Sciatic nerve (tissue), 2 donors: Measurements from ENCODE around the gene GPRASP2. TPM values are rescaled to one million over a fixed set of nuclear protein-coding genes. Genes with fewer than 3 reads are reported as not detected.

ENCODE experiments used
- ATAC-seq: fragments of 200-7000 bp; cut with Tn5 transposase; one replicate; pipeline ENCODE4 v1.9.1; 2020; ENCODE audit warnings: mild to moderate bottlenecking, moderate library complexity
- DNase-seq: peaks from one replicate; pipeline ENCODE4 v3.0.0-alpha.2; 2020; ENCODE audit warnings: low spot score
- intact Hi-C: fragments of 100-400 bp; cut with DNase I; formaldehyde crosslinking; loops from one replicate; pipeline ENCODE4 v1.14.2; 2022
- total RNA-seq: library from RNA; stranded (reverse); fragmentation: NEBNext Ultra II Directional; extraction: Animal tissue kit (Norgen Biotek cat#: 25700); gene quantifications from one replicate; pipeline ENCODE4 v1.2.1, GENCODE V29; 2021
- donor health status: DM: no; HTN: no; CAD: no.
- donor health status: DM: no; HTN: no; CAD: no.

The GPRASP2 gene
- total RNA-seq, 1 donor from 2014 or later = 14.4 TPM

GRCh38 chrX:102728646-102729045 is 16.4 kb downstream of the GPRASP2 start:
- ATAC-seq (no peak), DNase-seq (no peak)
- intact Hi-C loops = no loop called here

- no peak for DNase-seq
- no peak for ATAC-seq
- intact Hi-C loops = no loop called here
These were observed 27.4 kb downstream of the GPRASP2 start for GRCh38 chrX:102739657-102740056.

- DNase-seq = no peak
- intact Hi-C loops = no loop called here
- no peak for ATAC-seq
These were observed 32.1 kb downstream of the GPRASP2 start for GRCh38 chrX:102744307-102744706.

- ATAC-seq (peak; percentile 37), DNase-seq (no peak)
These were observed 33.2 kb downstream of the GPRASP2 start for GRCh38 chrX:102745513-102745856.

GRCh38 chrX:102745857-102746584 is 33.8 kb downstream of the GPRASP2 start:
- peak; percentile 63 for DNase-seq
- intact Hi-C loops = no loop called here
- ATAC-seq = peak; percentile 84

More at GRCh38 chrX:102745513-102745856, 33.2 kb downstream of the GPRASP2 start:
- intact Hi-C loops = no loop called here

GRCh38 chrX:102765217-102765616 is 53.0 kb downstream of the GPRASP2 start:
- no peak for DNase-seq
- intact Hi-C loops = no loop called here
- ATAC-seq = peak; percentile 49

- intact Hi-C loops = no loop called here
- DNase-seq (no peak), ATAC-seq (no peak)
These were observed 53.6 kb downstream of the GPRASP2 start for GRCh38 chrX:102765809-102766208.

- intact Hi-C loops = no loop called here
- ATAC-seq (no peak), DNase-seq (no peak)
These were observed 55.0 kb downstream of the GPRASP2 start for GRCh38 chrX:102767287-102767686.

Other genes starting within 250 kb of the GPRASP2 start
- not detected for gene TCP11X2, start 240.6 kb upstream of the GPRASP2 start, total RNA-seq
- not detected for gene TMSB15A, start 195.7 kb upstream of the GPRASP2 start, total RNA-seq
- gene ARMCX5, start 112.9 kb upstream of the GPRASP2 start, total RNA-seq = 7.4 TPM
- gene GPRASP1, start 61.0 kb upstream of the GPRASP2 start, total RNA-seq = 26.7 TPM
- 7.4 TPM for gene GPRASP3, start 8.3 kb downstream of the GPRASP2 start, total RNA-seq
- gene RAB40AL, start 224.8 kb downstream of the GPRASP2 start, total RNA-seq = 1.6 TPM